Heart left ventricle (tissue), 13 donors: Measurements from ENCODE around the gene PRICKLE3.

ENCODE experiments used
- CTCF ChIP-seq, 12 donors: fragments of 200-600 bp; sonication (generic) in 4 of 12; IDR thresholded peaks; one replicate each; pipeline versions ENCODE4 v1.5.0 to v1.8.0; 2018 to 2022; ENCODE audit warnings: antibody characterized with exemption in 12 of 12, mild to moderate bottlenecking in 5 of 12
- POLR2A ChIP-seq, 2 donors: fragments of 450-650 bp; IDR thresholded peaks; one replicate each; pipeline ENCODE4 v1.6.1; 2017; ENCODE audit warnings: antibody characterized with exemption in 2 of 2, mild to moderate bottlenecking in 2 of 2, moderate library complexity in 2 of 2
- donor health status: ischemic (EF 13 %, LVEDD 7.1; RV severe dilation, severe dysfunction).
- donor health status: DM: no; HTN: yes; CAD: no.
- donor health status: DM: no; HTN: no; CAD: no.
- donor health status: ischemic (EF 25% LVEDD 6.9; RV normal size, moderate dysfunction).
- donor health status: ischemic (EF 25% LVEDD 5.7; RV mildly dilated, moderate dysfunction).
- donor health status: ischemic (EF 35%, LVEDD 5.7; RV mildly dilated, moderate dysfunction).
- donor health status: nonischemic (EF 11% LVEDD 7.7; RV severe dilation, severe dysfunction).
- donor health status: DM: yes; HTN: yes; CAD: no.
- donor health status: PGD.
- donor health status: ischemic (EF 29% LVEDD 5.4; RV normal size, mild dysfunction).
- donor health status: nonischemic (EF 23%, LVEDD 6.1; RV moderate dilation, normal function).

DNA sequence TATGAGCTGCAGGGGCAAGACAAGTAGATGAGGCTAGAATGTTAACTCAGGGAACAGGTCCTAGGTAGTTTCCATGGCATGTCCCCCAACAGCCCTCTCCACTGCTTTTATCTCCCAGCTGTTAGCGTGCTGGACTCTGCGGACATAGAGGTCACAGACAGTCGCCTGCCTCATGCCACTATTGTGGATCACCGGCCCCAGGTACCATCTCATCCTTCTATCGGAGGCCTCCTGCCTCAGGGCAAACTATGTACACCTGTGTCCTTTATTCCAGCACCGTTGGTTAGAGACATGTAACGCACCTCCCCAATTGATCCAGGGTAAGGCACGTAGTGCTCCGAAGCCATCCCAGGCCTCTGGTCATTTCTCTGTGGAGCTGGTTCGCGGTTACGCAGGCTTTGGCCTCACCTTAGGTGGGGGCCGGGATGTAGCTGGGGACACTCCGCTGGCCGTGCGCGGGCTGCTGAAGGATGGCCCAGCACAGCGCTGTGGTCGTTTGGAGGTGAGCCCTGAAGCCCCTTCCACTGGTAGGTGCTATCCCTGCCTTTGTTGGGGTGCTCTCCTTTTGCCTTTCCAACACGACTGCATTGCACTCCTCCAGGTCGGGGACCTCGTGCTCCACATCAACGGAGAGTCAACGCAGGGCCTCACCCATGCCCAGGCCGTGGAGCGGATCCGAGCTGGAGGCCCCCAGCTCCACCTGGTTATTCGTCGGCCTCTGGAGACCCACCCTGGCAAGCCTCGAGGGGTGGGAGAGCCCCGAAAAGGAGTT, 21.4 kb downstream of the PRICKLE3 start:
- TF ChIP-seq CTCF (IDR thresholded peaks at IDR 0.05) (no peak), POLR2A (IDR thresholded peaks at IDR 0.05) (no peak)
